H1 (cell line): ENCODE results near the gene RABL2B.

ENCODE experiments used
- ATF3 ChIP-seq: IDR thresholded peaks from 2 replicates; pipeline ENCODE4 v1.6.1; 2011; ENCODE audit warnings: low read depth, mild to moderate bottlenecking, low read length; ENCODE audit not compliant: insufficient read depth
- BRCA1 ChIP-seq: IDR thresholded peaks from 2 replicates; pipeline ENCODE4 v1.6.1; 2012; ENCODE audit warnings: low read depth, low read length, improper control_type of control experiment
- EP300 ChIP-seq, 2 experiments: IDR thresholded peaks; 1 replicate in 1 of 2; 2 replicates in 1 of 2; pipeline ENCODE4 v1.6.1; 2011 to 2012; ENCODE audit warnings: low read depth in 2 of 2, low read length in 2 of 2, mild to moderate bottlenecking in 2 of 2, borderline replicate concordance in 1 of 2, inconsistent platforms in 1 of 2, moderate library complexity in 1 of 2
- EZH2 ChIP-seq: fragments of 200-600 bp; sonication (generic); IDR thresholded peaks from 2 replicates; pipeline ENCODE4 v1.7.1; 2012; ENCODE audit warnings: low read depth, mild to moderate bottlenecking, moderate library complexity, low read length, inconsistent platforms; ENCODE audit not compliant: severe bottlenecking
- FOSL1 ChIP-seq: IDR thresholded peaks from 2 replicates; pipeline ENCODE4 v1.6.1; 2011; ENCODE audit warnings: mild to moderate bottlenecking, low read depth, low read length, moderate library complexity; ENCODE audit not compliant: insufficient read depth
- POLR2A ChIP-seq, 2 experiments: IDR thresholded peaks; 1 replicate in 1 of 2; 2 replicates in 1 of 2; pipeline ENCODE4 v1.6.1; 2011; ENCODE audit warnings: low read depth in 2 of 2, low read length in 2 of 2, mild to moderate bottlenecking in 2 of 2; ENCODE audit errors: control extremely low read depth in 1 of 2
- POLR2AphosphoS5 ChIP-seq: IDR thresholded peaks from 2 replicates; pipeline ENCODE4 v1.6.1; 2011; ENCODE audit warnings: low read depth, low read length
- RAD21 ChIP-seq, 2 experiments: IDR thresholded peaks in 1 of 2; conservative IDR thresholded peaks in 1 of 2; 2 replicates each; pipeline ENCODE4 v1.6.1; 2011; ENCODE audit warnings: low read depth in 2 of 2, low read length in 2 of 2, improper control_type of control experiment in 1 of 2, inconsistent platforms in 1 of 2, mild to moderate bottlenecking in 1 of 2, moderate library complexity in 1 of 2
- RXRA ChIP-seq: IDR thresholded peaks from 2 replicates; pipeline ENCODE4 v1.6.1; 2011; ENCODE audit warnings: low read depth, mild to moderate bottlenecking, low read length, moderate library complexity; ENCODE audit not compliant: insufficient read depth

DNA sequence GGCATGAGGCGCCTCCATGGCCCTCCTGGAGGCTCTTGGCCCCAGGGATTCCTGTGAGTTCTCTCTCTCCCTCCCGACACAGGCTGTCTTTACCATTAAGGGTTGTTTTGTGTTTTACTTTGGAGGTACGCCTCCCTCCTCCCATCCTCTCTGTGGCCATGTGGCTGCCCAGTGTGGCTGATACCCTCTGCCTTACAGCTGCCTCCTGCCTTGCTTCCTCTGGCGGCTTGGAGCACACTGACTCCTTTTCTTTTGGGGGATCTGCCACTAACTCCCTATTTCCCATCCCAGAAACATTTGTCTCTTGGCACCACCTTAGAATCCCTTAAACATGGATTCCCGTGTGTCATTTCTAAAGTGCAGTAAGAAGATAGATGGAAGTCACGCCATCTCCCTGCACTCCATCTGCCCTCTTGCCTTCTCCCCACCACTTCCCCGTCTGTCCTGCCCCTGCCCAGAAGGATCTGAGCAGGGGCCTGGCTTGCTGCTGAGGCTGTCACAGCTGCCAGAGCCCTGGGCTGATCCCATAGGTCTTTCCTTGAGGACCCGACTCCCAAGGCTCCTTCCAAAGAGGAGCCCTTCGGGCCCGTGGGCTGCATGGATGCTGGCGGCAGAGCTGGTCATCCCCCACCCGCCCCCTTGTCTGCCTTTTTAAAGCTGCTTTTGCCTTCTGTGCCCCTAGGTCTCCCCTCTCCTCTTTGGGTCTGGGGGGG is 60.6 kb downstream of the RABL2B start:
- TF ChIP-seq EZH2 (no peak), BRCA1 (no peak), ATF3 (no peak), POLR2A (IDR thresholded peaks at IDR 0.05; ENCODE audit: control extremely low read depth in 1 of 2, low read depth in 2 of 2, low read length in 2 of 2) (no peak), POLR2AphosphoS5 (no peak), EP300 (IDR thresholded peaks at IDR 0.05; ENCODE audit: borderline replicate concordance in 1 of 2, low read depth in 2 of 2, low read length in 2 of 2) (no peak), RXRA (no peak), FOSL1 (no peak), RAD21 (IDR thresholded peaks at IDR 0.05 in 1 of 2, conservative IDR thresholded peaks at IDR 0.05 in 1 of 2; ENCODE audit: low read depth in 2 of 2, low read length in 2 of 2) (no peak)
